NCI-H2227 (cell line): ENCODE measurements around the gene HOXB6.

Experiments used
- DNase-seq: peaks from one replicate; lab custom pipeline; 2025; ENCODE audit not compliant: unreplicated experiment; lab: John Stamatoyannopoulos, UW

The HOXB6 gene

DNA sequence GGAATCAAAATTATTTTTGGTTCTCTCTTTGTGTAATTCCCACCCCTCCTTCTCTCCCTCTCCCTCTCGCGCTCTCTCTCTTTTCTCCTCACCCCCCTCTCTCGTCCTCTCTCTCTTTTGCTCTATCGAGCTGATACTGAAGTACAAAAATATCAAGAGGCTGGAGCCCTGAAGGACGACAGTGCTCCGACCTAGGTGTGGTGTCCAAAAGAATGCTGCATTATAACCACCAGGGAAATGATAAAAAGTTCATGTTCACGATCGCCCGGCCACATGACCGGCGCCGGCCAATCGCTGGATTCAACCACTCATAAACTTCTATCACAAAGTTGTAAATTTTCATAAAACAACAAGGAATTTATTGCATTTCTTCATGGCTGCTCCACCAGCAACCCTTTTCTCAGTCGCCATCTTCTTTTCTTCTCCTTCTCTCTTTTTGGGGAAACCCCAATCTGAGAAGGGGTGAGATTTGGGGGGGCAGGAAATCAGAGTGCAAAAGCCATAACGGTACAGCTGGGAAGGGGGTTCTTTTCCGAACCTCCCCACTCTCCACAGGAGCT is at the start of gene HOXB6:
TSS of gene HOXB6 (minus strand) at position 217 of the 560 bp plus-strand sequence. CDS start 6,836 bp downstream, outside the sequence.
- peak; percentile 25 for DNase-seq

DNA sequence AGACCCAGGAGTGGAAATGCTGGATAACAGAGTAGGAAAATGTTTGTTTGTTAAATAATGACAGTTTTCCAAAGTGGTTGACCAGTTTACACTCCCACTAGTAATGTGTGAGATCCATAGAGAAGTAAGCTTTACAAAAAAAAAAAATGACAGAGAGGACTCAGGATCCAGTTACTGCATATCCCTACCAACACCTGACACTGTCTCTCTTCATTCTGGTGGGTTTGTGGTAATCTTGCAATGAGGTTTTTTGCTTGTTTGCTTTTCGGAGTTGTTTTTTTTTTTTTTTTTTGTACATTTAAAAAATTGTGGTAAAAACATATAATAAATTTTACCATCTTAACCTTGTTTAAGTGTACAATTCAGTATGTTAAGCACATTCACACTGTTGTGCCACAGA is 45.0 kb upstream of the HOXB6 start:
- DNase-seq = no peak

DNA sequence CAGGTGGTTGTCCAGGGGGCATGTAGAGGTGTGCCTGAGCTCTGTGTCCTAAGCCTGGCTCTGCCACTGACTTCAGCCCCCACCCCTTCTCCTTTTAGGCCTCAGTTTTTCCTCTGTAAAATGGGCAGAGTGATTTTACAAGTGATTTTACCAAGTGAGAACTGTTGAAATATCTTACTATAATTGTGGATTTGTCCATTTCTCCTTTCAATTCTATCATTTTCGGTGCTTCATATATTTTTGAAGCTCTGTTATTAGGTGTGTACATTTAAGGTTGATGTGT is 43.1 kb upstream of the HOXB6 start:
- no peak for DNase-seq

DNA sequence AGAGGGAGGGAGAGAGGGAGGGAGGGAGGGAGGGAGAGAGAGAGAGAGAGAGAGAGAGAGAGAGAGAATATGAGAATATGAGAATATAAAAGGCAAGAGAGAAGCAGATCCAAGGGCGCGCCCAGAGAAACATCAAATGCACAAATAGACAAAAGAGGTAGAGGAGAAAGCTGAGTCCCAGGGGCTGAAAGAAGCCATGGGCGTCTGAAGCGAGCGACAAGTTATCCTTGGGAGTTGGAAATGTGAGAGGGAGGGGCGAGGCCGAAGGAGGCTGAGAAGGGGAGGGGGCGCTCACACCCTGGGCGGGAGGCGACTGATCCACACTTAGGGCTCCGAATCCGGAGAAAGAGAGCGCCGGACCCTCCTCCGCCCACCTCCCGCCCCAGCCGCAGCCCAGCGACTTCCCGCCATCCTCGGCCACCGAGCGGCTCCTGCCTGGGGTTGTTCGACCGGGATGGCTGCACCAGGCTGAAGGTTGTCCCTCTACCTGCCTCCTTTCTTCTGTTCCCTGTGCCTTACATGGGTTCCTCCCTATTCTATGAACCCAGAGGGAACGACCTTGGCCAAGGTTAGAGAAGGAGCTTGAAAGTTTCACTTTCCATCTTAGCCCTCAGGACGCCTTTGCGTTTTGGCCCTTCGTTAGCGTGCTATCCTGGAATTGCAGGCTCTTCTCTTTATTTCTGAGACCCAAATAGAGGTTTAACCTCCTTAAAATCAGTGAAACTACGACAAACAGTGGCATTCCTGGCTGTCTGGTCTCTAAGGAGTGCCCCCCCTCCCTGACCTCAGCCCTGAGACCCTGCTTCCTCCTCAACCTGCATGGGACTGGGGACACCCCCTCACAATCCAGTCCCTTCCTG is 42.5 kb upstream of the HOXB6 start:
- DNase-seq = peak; percentile 67

DNA sequence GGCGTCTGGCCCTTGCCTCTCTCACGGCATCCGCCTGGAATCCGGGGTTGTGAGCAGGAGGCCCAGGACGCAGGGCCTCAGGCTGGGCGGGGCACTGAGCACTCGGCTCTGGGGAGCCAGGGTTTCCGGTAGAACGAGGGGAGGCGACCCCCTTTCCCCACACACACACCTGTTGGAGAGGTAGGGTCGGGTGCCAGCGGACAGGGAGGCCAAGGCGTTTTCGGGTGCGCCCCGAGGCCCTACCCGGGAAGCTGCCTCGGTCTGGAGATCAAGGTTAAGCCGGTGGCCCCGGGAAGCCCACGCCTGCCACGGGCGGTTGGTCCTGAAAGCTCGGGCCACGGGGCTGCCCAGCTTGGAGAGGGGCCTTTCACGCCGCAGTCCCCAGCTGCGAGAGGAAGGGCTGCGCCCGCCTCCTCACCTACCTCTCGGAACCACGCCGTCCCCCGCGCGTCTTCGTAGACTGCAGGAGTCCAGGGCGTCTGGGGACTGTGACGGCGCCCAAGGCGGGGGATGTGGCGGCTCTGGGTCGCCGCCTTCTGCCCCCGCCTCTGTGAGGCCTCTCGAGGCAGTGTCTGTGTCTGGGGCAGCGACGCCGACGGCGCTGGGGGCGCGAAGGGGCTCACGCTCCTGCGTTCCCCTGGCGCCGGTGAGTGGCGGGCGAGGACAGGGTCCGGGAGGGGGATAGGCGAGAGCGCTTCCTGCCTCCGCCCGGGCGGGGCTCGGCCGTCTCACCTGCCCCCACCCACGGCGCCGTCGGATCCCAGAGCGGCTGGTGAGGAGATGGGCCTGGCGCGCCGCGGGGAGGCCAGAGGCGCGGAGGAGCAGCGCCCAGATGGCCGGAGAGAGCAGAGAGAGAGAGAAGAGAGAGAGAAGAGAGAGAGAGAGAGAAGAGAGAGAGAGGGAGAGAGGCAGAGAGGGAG is 41.7 kb upstream of the HOXB6 start:
- peak; percentile 71 for DNase-seq

DNA sequence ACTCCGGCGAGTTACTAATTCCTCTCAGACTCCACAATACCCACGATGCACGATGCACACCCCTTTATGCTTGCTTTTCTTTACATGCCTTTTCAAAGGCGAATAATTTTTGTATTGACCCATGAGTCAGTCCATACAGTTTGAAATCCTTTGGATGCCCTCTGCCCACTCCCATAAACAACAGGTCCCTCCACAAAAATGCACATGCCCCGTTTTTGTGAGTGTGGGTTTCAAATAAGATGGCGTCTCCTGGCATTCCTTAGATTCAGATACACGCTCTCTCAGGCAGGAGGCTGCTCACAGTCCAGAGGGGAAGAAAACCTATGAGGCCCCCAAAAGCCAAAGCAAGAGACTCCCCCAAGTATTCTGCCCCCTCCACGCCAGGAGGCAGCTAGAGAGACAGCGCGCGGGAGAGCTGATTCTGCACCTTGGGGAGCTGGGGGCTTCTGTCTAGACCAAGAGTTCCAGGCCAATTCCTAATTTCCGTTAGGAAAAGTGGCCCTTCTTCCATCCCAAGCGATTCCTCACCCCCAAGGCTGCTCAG is 40.9 kb upstream of the HOXB6 start:
- no peak for DNase-seq

DNA sequence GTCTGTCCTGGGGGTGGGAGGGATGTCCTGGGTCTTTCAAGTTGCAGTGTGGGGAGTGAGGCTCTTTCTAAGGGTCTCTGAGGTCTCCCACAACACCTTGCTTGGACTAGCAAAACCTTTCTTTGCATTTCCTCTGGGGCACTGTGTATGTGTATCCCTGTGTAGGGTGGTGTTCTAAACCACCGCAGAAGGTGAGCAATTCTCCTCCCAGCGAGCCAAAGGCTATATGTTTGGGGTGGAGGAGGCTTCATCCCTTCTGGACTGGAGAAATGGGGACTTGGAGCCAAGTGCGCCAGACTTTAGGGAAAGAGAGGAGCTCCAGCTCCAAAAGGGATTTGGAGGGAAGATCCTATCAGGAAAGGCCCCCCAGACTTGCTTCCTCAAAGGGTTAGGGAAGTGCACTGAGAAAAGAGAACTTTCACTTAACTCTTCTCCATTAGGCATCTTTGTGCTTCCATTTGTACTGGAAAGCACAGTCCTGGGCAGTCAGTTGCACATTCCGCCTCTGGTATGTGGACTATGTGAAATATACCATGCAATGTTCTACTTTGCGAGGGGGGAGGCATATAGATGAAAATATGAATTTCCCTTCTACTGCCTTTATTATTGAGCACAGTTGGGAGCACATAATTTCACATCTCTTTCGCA is 40.2 kb upstream of the HOXB6 start:
- no peak for DNase-seq

DNA sequence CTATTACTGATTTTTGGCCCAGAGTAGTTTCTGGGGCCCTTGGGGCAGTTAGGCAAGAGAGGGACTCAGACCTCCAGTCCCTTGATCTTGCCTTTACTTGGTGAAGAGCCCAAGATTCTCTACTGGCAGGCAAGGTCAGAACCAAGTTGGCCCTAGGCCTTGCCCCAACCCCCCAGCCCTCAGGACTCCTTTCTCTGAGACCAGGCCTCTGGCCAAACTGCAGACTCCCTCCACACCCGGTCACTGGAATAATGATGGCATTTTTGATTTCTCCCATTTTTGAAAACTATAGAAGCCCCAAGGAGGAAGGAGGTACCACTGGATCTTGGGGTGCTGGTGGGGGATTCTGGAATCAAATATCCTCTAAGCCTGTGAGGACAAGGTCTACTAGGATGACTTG is 39.4 kb upstream of the HOXB6 start:
- no peak for DNase-seq

DNA sequence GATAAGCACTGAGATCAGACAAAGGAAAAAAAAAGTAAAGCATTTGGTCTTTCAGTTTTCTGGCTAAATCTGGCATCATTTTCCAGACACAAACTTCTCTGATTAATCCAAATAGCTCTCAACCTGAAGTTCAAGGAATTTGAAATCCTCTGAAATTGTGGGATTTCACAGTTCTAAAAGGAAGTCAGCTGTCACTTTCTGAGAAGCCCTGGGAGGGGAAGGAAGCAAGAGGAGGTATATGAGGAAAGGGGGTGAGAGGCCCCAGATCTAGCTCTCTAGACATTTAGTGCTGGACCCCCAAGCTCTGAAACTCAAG is 38.9 kb upstream of the HOXB6 start:
- DNase-seq = no peak

DNA sequence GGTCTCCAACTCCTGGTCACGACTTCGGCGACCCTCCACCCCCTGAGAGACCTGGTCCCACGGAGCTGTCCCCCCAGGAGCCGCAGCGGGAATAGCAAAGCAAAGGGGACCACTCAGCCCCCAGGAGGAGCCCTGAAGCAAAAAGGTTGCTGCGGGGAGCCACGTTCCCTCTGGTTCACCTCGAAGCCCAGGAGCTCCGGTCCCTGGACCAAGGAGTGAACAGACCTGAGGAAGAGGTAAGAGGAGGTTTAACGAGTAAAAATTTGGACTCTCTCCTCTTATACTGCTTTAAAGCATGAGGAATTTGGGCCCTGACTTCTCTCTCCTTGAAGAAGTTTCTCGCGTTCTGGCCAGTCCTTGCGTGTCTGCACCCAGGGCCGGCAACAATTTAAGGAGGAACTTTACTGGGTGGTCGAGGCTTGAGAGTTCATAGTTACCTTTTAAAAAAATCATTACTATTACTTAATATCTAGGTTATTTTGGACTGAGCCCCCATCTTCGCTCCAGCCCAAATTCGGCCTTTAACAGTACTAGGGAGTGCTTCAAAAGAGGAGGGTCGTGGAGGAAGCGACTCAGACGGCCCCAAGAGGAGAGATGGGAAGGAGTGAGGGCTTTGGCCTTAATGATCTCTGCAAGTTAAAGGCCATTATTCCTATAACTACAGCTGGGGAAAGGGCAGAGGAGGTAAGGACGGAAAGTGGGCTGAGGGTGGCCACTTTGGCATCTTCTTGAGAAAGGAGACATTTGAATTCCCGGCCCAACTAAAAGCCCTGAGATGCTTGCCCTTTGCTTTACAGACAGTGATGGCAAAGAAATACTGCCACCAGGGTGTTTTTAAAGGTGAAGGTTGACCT is 38.3 kb upstream of the HOXB6 start:
- no peak for DNase-seq

DNA sequence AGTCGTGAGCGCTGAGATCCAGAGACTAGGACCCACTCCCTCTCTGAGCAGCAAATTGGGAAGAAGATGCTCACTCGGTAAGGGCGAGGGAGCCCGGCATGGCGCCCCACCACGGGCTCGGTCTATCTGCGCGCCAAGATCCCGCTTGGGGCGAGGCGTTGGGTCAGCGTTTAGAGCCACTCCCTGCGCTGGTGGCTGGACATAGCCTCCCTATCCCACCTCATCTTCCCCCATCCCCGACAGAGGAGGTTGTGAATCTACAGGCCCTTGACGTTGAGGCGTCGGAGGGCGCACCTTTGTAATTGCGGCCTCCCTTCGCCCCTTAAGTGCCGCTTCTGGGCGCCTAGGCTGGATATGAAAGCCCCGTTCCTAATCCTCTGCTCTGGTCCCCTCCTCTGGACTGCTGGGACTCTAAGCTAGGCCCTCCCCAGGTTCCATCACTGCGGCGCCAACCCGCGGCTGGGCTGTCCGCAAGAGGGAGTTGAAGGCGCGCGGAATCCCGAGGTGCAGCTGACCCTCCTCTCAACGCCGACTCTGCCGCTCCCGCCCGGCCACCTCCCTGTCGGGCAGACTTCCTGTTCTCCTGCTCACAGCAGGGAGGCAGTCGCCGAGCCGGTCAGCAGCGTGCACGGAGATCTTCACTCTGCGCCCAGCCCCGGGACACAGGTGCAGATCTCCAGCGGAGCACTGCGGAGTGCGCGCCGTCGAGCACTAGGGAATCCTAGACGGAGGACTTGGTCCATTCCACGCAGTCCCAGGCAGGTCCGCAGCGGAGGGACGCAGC is 37.5 kb upstream of the HOXB6 start:
- no peak for DNase-seq

DNA sequence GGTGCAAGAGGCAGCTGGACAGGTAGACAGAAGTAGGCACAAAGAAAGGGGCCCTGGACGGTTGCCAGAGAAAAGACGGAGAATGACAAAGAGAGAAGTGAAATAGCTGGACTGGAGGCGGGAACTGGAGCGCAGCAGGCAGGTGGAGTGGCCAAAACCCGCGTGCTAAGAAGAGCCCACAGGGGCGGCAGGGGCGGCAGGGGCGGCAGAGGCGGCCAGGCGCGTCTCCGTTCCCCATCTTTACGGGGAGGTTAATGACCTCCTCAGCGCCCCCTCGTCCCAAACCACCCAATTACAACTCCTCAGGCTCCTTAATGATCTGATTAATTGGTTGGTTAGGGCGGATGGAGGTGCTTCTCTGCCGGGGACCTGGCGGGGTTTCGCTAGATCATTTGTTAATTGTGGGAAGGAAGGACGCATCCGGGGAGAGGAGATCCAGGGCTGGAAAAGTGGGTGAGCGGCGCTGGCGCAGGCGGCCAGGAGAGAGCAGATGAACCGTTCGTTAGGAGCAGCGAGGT is 36.8 kb upstream of the HOXB6 start:
- DNase-seq = no peak

DNA sequence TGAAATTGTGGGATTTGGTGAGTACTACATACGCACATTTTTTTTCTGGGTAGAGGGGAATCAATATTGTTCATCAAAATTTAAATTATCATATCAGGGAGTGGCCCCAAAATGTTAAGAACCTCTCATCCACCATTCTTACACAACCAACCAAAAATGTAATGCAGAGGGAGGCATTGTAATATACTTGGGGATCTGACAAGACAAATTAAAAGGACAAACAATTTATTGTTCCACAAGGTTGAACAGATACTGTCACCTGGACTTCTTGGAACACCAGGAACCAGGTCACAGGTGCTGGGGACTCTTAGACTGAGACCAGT is 36.0 kb upstream of the HOXB6 start:
- DNase-seq = no peak

DNA sequence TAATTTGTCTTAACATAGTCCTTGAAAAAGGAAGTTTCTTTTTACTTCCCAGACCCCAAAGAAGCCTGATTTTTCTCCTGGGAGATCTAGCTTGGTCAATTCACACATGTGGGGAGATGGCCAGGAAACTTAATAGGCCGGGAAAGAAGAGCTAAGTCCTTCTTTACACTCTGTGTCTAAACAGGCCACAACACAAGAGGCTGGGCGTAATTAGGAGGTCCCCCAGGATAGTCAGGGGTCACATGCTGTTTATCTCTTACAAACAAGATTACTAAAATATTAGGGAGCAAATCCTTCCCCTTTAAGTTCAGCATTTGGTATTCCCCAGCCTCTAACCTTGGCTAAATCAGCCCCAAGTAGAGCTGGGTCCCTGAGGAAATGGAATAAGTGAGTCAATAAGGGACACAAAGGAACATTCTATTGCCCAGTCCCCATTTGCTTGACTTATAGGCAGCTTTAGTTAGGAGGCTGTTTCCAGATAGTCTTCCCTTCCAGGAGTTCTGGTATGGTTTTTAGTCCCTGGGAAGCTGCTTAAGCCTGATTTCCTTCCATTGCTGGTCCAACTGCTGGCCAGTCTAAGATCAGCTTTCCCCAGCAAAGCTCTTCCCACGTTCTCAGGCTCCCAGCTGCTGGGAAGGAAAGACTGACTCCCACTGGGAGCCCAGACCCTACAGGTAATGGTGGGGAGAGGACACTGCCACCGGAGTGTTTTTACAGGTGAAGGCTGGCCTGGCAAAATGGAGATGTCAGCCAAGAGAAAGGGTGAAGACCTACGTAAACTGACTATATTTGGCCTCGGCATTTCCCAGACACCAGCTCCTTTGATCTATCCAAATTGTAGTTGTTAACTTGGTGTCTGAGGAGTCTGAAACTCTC is 35.4 kb upstream of the HOXB6 start:
- DNase-seq = no peak

DNA sequence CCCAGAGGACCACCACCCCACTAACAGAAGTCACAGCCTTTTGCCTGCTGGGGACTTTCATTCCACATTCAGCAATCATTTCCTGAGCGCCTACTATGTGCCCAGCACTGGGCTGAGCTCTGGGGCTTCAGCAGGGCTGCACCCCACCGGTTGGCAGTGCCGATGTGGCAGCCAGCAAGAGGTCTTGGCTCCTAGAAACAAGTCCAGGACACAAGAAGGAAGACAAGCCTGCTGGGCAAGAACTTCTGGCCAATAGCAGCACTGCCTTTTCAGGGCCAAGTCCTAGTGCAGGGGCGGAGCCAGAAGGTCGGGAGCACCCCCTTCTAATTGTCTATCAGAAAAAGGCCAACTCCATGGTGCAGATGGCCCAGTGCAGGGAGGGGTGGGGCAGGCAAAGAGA is 34.4 kb upstream of the HOXB6 start:
- DNase-seq = no peak

DNA sequence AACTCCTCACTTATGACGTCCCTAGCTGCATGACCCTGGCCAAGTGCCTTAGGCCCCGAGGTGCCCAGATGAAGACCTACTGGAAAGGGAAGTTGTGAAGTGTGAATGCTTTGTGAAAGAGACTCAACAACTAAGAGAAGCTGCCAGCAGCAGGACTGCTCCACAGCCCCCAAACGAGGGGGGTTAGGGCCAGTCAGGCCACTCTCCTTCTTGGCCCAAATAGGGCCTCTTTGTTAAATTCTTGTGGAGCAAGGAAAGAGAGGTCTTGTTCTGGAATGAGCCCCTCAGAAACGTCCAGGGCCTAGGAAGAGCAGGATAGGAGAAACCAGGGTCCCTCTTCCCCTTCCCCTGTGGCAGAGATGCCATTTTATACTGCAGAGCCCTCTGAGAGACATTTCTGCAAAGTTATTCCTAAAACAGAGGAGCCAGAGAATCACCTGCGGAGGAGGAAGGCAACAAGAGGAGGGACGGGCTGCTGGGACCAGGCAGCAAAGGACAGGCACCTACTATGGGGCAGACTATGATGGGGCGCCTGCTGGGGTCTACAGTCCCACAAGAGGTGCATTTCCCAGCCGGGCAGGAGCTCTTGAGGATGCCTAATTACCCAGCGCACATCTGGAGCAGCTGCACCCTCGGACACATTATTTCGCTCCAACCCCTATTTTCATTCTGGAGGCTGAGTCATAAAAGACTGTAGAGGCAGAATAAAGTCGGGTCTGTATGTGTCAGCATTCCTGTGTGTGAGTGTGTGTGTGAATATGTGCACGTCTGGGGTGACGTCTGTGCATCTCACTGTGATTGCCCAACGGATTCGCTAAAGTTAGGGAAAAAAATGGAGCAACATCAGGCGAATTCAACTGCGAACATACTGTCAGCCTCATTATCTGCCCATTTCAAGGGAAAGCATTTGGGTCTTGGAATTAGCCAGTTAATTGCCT is 32.8 kb upstream of the HOXB6 start:
- DNase-seq = no peak

DNA sequence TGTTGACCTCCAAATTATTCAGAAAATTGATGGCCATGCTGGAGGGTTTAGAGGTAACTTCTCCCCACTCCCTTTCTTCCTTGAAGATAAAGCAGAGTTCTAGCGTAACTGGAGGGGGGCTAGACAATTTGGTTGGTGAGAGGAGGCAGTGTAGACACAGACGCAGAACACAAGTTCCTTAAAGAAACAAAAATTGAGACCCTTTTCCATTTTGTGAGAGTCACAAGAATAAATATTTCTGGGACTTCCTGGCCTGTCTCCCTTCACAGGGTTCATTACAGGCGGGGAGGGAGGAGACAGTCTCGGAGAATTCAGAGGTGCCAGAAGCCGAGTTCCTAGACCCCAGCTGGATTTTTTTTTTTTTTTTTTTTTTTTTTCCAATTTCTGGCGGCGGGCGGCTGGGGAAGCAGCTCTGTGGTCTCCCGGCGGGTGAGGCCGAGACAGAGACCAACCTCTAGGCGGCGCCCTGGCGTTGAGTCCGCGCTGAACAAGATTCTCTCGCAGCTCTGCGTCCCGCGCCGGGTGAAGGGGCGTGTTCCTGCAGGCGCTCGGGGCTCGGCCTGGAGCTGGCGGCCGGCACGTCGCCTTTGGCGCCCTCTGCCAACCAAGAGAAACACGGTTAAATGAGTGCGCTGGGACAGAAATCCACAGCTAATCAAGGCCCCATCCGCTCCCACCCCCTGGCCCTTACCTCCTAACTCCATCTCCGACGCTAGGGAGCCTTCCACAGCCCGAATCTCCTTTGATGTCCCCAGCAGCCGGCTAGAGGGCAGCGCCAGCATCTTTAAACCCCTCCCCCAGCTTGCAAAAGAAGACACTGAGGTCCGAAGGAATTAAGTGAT is 31.6 kb upstream of the HOXB6 start:
- peak; percentile 92 for DNase-seq
